NT2/D1 (cell line): ENCODE results near the gene RAE1.

ENCODE experiments used
- SUZ12 ChIP-seq: IDR thresholded peaks from 2 replicates; pipeline ENCODE4 v1.6.1; 2011; ENCODE audit not compliant: insufficient read length, insufficient read depth; ENCODE audit errors: extremely low read depth
- ZNF274 ChIP-seq: IDR thresholded peaks from 2 replicates; pipeline ENCODE4 v1.6.1; 2011; ENCODE audit warnings: mild to moderate bottlenecking, low read depth, low read length

- TF ChIP-seq ZNF274, result no peak
- TF ChIP-seq SUZ12, result no peak
Observed at GRCh38 chr20:57386762-57387161, 35.7 kb downstream of the RAE1 start.
